Stimulated activated CD4-positive, alpha-beta T cell treated with anti-CD3 and anti-CD28 coated beads, Interleukin-1b, Interleukin-23, amount 100 ng/mL, for 48 hours (primary cell): ENCODE data around the gene RUNX2.

Source experiments
- DNase-seq: peaks from one replicate; pipeline ENCODE4 v3.0.0-alpha.2; 2020

Gene RUNX2

DNA sequence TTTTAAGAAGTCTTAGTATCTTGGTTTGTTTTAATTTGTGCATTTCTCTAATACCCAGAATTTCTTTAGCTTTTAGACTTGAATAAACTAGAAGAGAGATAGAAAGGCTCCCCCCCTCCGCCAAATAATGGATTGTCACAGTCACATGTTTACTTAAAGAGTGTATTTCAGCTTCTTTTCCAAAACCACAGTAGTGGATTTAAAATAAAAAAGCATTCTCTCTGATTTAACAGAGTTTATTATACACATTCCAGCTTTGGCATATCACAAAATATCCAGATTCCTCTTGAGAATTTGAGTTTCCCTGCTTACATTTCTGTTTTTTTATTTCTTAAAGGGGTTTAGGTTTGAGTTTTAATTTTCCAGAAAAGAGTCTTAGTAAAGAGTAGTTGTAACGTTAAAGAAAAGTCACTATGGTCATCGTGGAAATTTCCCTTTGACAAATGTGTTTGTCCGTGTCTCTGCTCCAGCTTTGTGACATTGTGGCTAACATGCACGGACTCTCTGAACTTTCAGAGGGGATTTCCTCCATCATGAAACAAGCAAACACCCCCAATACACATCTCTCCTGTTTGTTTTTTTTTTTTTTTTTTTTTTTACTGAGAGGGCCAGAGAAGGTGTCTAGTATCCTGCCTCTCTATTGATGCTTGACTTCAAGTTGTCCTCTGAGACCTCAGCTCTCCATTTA is 163.1 kb downstream of the RUNX2 start:
- DNase-seq: no peak

DNA sequence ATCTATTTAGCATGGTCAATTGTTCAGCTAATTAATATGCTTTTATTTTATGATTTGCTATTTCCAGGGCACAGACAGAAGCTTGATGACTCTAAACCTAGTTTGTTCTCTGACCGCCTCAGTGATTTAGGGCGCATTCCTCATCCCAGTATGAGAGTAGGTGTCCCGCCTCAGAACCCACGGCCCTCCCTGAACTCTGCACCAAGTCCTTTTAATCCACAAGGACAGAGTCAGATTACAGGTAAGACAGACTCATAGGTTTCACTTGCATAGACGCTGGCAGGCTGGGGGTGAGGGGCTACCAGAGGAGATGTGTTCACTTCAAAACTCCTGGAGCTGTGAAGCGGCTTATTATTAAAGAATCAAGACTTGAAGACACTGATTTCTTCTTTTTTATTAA is 163.7 kb downstream of the RUNX2 start:
- no peak for DNase-seq

DNA sequence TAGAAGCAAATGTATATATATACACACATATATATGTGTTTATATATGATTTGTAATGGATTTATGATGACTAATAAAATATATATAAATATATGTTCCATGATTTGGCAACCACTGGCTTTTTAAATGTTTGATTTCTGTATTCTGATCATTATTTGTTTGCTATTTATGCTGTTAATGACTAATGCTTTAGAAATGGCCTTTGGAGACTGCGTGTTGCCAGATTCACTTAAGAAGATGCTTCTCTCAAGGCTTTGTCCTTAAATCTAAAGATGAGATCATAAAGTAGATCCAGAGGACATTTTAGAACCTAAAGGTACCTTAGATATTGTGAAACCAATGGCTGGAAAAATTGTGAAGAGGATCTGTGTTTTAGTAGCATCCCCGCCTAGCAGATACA is 165.6 kb downstream of the RUNX2 start:
- DNase-seq: no peak

DNA sequence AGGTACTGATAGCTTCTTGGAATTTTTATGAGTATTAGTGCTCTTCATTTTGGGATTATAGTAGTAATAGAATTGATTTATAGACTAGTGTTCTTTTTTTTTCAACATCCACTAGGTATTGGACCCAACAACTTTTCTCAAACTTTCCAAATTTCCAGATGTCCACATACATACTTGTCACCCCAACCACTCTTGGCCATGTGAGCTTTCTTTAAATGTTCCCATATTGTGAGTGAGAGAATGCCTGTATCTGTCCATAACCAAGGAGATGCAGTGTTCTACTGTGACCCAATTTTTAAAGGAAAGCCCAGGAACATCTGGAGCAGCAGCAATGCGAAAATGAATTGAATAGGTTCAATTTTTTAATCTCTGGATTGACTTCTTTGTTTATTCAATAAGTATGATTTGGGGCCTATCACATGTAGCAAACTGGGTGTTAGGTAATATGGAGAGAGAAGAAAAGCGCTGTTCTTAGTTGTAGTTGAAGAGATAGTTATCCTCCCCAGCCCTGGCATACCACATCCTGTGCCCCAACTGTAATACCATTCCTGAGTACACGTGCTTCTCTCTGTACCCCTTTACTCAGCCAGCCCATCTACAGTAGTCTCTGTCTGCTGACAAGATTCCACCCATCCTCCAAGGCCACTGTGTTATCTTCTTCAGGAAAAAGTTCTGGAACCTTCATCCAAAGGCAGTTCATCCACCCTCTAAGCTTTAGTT is 166.4 kb downstream of the RUNX2 start:
- no peak for DNase-seq

DNA sequence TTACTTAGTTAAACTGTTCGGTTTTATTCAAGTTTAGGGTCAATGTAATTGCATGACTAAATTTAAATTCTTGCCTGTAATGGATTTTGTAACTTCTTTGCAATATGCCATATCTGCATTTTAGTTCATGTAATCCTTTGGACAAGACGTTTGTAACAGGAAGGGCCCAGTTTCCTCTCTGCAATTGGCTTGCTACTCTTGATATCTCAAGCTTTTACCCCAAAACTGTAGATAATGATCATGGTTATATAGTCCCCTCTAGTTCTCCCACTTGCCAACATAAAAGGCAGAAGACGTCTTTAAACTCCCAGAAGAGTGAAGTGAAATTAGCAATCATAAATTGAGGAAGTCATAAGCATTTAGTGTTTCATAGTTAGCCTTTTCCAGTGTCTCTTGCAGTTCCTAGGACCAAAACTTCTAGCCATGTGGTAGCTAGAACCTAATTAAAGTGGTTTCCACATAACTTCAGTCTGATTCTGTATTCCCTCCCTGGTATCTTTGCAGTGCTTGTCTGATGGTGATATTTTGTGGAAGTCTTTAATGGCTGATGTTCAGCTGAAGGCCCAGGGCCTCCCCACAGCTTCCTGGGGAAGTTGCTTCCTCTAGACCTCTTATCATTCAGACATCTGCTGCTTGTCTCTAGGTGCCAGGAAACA is 167.4 kb downstream of the RUNX2 start:
- no peak for DNase-seq

DNA sequence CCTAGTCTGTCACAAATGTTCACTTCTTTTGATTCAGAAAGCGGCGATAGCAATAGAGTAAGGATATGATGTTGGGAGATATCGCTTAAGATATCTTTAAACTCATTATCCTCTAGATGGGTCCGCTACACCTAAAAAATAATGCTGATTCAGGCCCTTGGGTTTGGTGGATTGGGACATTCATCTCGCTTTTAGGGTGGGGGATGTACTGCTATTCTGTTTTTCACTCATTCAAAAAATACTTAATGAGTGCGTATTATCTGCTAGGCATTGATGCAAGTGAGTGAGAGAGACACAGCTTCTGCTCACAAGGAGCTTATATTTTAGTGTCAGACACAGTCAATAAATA is 167.9 kb downstream of the RUNX2 start:
- no peak for DNase-seq

DNA sequence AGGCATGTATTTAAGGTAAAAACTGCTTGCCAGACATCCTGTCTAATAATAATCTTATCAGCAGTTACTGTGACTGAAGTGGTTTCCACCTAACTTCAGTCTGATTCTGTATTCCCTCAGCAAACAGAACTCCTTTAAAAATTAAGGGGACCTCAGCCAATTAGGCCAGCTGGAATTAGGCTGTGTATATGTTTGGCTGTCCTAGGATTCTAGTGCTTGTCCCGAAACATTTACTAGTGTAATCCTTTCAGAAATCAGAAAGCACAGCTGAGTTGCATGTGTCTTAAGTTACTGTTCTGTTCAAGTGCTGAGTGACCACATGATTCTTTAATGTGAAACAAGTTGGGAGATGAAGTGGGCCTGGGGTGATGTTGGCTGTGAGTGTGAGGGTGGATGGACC is 170.5 kb downstream of the RUNX2 start:
- no peak for DNase-seq

DNA sequence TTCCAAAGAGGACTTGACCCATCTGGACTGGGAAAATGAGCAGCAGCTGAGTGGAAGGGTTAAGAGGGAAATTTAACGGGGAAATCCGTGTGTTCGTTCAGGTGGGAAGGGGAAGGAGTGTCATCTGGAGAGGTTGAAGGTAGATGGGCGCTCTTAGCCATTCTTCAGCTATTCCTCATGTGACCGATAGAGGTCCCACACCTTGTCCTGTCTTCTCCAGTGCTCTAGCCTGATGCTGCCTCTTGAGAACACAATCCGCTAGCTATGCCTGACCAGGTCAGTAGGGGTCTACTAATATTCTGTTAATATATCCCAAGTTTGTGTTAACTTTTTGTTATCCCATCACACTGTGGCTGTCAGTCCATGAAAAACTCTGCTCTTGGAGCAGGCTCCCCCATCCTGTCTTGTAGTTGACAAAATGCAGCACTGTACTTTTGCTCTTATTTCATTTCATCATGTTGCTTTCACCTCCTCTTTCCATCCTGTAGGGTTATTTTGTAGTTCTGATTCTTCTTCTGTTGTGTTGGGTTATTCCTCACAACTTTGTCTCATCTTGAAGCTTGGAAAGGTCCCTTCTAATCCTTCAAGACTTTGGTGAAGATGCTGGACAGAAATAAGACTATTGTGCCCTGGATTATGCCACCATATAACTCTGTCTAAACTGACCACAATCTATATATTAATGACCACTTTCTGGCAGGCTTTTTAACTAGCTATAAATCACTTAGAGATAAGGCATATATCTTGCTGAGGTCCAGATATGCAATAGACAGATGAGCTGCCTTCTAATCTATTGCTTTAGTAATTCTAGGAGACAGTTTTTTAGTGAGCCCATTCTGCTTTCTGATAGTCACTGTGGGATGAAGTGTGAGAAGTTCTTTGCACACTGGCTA is 173.0 kb downstream of the RUNX2 start:
- DNase-seq: no peak

DNA sequence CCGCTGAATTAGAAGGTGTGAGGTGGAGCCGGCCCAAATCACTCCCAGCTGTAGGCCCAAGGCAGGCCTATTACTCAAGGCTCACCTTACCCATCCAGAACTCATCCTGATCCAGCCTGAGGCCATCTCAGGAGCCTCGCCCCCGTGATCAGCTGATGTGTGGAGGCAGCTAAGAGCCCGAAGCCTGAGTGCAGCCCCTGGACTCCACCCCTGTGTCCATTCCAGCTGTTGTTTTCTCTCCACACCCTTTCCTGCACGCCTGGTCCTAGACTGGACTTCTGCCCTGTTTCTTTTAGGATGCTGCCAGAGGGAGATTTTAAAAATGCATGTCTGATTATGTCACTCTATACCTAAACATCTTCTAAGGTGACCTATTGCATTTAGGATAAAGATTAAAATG is 174.3 kb downstream of the RUNX2 start:
- no peak for DNase-seq

DNA sequence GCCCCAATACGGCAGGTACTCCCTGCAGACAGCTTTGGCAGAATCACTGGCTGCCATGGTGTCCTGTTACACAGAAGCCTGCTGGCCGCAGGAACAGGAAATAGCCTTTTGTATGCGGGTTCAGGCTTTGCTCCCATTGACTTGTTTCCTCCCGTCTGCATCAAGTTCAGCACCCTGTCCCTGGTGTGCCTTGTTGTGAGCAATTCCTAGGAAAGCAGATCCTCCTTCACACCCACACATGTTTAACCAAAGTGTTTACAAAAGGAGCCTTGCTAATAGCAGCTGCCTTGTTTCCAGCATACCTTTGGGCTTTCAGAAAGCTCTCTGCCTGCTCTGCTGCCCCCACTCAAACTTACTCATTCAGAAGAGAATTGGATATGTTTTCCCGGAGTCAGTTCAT is 176.8 kb downstream of the RUNX2 start:
- DNase-seq: no peak

DNA sequence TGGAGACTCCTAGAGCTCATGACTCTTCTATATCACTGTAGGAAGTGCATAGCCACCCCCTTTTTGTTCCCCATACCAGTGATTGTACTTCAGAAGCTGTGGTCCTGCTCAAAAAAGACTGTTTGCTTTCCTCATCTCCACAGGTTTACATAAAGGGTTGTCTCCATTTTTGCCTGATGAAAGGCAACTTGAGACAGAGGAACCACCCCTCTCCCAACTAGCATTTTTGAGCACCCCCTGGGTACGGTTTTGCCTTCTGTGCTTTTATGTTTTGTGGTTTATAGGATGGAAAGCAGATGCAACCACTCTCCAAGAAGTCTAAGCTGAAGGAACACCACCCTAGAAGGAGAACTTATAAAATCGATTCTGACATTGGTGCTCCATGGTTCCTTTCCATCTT is 177.3 kb downstream of the RUNX2 start:
- no peak for DNase-seq

DNA sequence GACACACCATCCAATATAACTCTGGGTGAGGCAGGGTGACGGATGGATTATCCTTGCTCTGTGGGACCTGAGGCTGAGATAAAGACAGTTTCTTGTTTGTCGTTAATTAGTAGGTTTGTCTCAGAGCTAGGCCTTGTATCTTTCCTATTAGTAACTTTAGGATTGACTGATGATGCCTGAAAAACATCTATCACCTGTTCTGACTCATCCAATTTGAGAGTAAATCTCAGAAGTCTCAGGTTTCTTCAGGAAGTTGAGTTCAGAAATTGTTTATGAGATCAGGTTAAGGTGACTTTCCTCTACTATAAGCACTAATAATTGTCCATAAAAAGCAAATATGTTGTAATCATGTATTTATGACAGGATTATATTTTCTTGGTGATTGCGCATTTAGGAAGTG is 179.1 kb downstream of the RUNX2 start:
- DNase-seq: no peak

DNA sequence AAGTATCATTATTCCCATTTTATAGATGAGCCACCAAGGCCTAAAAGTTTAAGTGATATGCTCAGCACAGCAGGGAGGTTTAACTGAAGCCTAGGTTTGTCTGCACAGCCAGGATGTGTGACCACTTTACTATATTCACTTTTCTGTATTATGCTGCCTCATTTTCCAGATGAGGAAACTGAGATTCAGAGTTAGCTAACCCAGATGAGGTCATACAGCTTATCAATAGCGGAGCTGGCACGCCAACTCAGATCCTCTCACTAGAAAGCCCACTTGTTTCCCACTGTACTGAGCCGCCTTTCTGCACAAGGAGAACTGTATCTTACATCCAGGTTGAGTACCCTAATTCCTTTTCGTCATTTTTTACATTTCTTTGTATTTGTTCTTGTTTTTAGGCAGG is 181.3 kb downstream of the RUNX2 start:
- DNase-seq: no peak

DNA sequence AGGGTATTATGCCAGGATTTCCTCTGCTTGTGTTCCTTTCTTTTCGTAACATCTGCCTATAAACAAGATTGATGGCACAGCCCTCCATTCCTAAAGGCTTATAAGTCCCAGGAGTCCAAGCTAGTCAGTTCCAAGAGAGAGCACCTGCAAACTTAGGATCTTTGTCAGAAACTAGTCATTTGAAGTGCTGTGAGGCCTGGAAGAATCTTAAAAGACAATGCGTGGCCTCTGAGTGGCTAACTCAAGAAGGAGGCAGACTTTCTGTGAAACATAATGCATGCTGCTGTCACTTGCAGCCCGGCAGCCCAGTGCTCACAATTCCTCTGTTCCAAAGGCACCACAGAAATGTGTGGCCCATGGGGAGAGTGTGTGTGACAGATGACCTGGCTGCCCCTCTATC is 184.6 kb downstream of the RUNX2 start:
- no peak for DNase-seq

DNA sequence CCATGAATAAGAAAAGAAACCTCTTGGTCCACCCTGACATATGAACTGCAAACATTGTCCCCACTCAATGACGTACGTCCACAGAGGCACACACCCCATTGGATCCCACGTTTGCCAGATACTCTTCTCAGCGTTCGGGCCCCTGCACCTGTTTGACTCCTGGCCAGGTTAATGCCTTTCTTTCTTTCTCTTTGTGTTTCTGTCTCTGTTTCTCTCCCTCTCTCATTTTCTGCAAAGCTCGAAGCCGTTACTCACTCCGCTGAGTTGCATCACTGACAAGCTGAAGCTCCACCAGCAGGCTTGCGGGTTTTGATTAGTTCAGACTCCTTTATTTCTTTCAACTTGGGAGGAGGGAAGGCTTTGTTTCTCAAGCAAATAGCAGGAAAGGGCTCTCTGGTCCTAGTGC is 185.1 kb downstream of the RUNX2 start:
- no peak for DNase-seq

DNA sequence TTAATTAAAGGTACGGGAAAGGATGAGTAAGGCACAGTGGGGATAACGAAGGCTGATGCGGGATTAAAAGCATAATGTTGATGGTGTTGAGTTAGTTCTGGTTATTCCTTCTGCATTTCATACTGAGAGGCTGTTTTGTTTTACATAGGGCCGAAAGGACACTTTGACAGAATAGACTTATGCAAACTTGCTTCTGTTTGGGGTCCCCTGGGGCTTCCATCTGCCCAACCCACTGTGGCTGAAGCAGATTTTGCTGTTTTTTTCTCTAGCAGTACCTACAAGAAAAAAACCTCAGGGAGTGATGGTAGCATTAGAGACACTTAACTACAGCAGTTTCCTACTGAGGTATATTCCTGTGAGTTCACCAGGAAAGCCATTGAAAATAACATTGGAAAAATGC is 185.7 kb downstream of the RUNX2 start:
- no peak for DNase-seq

DNA sequence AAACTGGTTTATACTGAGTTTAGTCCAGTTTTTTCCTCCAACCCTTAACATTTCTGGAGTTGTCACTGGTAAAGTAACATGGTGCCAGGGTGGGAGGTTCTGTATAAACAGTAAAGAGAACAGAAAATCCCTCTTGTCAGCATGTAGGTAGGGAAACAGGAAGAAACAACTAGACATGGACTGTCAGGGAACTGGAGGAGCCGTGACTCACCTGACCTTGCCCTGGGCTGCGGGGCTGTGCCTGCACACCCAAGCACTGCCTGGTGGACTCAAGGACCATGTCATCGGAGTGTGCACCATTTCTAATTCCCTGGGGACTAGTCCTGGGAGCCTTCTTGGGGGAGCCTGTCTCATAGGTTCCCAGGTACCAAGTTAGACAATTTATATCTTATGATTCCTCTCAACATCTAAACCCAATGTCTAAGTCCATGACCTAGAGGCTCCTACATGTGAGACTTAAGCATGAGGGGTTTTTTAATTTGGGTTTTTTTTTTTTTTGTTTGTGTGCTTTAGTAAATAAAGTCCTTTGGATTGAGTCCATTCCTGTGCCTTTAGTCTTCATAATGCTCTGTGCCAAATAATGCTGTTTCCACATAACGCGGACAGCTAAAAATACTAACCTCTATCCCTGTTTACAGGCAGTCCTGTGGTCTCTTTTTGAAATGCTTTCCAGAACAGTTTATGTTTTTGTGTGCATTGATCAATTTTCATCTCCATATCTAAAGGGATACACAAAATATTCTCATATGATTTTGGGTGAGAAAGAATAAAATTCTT is 186.5 kb downstream of the RUNX2 start:
- no peak for DNase-seq

DNA sequence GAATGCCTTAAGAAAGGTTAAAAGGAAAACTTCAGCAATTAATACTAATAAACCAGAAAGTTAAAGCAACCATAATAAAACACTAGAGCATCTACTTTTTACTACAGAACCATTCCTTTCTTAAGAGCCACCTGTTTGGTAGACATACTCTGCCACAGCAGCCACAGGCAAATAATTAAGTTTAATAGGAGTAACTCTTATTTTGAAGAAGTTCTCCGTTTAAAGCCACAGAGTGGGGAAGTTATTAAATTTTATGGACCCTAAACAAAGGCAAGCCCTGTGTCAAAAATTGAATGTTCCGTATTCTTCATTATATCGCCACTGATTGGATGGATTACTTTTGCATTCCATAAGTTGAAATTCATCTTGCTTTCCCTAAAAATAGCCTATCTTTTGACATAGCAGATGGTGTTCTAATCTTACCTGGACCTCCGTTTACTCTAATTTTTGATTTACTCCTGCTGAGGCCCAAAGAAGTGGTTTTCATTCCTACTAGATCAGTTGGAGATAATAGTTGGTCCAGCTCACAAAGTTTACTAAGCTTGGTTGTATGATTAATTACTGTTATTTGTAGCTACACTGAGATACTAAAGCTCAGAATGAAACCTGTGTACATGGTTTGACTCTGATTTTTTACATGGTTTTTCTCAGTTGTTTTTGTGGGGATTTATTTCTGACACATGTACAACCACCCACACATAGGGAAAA is 190.0 kb downstream of the RUNX2 start:
- no peak for DNase-seq

DNA sequence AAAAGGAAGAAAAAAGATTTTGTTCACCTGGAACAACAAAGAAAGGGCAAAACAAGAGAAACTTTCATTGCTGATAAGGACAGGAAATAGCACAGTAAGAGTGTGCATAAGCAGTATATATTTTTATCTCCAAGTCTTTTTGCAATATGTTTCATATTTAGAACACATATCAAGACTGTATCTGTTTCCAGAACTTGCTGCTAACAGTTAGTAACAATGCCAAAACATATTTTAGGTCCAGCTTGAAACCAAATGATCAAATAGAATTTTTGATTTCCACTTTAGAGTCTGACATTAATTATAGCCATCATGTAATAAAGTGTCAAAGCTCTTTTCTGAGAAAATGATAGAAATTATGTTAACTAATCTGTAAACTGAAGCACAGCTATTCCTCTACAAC is 193.1 kb downstream of the RUNX2 start:
- no peak for DNase-seq

DNA sequence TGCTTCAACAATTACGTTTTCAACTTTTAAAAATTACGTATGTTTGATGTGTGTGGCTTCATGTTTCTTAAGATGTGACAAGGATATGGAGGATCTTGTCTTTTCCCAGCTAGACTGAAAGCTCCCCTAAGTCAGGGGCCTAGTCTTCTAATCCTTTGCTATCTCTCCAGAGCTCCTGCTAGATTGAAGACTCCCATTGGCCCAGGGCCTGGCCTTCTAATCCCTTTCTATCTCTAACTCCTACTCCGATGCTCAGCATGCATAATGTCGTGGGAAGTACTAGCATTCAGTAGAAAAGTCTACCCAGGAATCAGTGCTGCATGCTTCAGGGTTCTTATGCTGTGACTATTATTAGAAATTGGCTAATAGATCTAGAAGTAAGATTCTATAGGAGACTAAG is 194.4 kb downstream of the RUNX2 start:
- DNase-seq: no peak

DNA sequence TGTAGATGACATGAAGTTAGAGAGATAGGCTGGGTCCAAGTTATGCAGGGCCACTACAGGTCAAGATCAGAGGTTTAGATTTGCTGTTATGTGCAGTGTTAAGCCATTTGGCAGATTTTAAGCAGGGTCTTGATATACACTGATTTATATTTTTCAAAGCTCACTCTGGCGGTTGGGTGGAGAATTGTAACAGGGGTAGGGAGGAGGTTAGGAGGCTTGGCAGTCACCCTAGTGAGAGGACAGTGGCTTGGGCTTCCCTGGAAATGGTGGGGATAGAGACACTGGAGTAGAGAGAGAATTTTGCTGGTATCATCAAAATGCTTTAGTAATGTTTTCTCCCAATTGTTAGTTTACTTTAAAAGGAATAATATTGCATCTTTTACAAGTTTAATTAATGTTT is 199.1 kb downstream of the RUNX2 start:
- no peak for DNase-seq

DNA sequence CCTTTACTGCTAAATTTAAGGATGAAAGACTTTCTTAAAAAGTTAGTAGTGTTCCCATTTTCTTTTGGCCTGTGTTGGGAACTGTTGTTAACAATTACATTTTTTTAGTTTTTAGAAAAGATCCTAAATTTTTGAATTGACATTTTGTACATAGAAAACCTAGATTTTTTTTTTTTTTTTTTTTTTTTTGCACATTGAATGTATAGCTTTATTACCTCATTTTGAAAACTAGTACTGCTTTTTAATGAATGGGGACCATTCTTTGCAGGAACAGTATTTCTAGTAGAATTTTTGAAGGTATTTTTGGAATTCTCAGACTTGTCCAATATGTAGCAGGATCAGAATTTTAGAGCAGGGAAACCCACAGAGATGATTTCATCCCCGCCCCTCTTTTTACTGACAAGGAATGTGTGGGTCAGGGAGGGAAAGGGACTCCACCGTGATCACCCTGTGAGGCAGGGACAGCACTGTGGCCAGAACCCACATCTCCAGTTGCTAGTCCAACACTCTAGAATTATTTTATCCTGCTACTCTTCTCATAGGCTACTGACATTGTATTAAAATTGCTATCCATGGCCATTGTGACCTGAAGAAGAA is 204.0 kb downstream of the RUNX2 start:
- no peak for DNase-seq
